Kidney epithelial cell (primary cell): ENCODE data around the gene PRKACG. TPM values are rescaled to one million over a fixed set of nuclear protein-coding genes. Genes with fewer than 3 reads are reported as not detected.

ENCODE experiments used
- DNase-seq: peaks from one replicate; pipeline ENCODE4 v3.0.0-alpha.2; 2010; ENCODE audit warnings: low read depth
- H3K27me3 ChIP-seq: 2 replicates; pipeline ENCODE4 v1.6.0; 2011; ENCODE audit warnings: low read length; ENCODE audit not compliant: control insufficient read depth, insufficient read depth
- H3K36me3 ChIP-seq: 2 replicates; pipeline ENCODE4 v1.5.1; 2011; ENCODE audit warnings: low read length; ENCODE audit not compliant: control insufficient read depth, insufficient read depth
- H3K4me3 ChIP-seq: 2 replicates; pipeline ENCODE4 v1.5.1; 2011; ENCODE audit warnings: low read depth, mild to moderate bottlenecking, control low read depth, low read length
- total RNA-seq: library from RNA; depleted of rRNA; stranded (reverse); fragments of >200 nt; gene quantifications from 2 replicates; pipeline ENCODE4 v1.2.3, GENCODE V29; 2015
- TF ChIP-seq, protein P1 (sequence below): IDR thresholded peaks from 2 replicates; pipeline ENCODE4 v1.5.1; 2011; ENCODE audit warnings: mild to moderate bottlenecking, moderate library complexity, low read length, control low read depth, inconsistent platforms; ENCODE audit not compliant: insufficient read depth, poor library complexity, severe bottlenecking

The PRKACG gene
- total RNA-seq, 1 donor from 2014 or later, result not detected

DNA sequence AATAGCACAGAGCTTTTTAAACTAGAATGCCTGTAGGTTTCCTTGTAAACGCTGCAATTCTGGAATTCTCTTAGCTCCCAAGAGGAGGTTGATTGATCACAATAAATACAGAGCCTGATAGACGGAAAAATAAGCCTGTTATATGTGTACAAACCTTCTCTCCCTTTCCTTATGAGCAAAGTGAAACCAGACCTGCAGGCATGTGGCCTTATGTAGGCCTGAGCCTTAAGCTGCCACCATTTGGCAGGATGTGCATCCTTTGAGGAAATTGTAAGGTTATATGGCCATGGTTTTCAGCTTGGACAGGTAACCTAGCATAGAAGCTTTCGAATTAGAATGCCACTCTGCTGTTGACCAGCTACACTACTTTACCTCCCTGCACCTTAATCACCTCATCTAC lies 49.1 kb downstream of the PRKACG start:
- no peaks in the 10 kb centered on the region for H3K27me3 ChIP-seq
- TF ChIP-seq, protein P1, sequence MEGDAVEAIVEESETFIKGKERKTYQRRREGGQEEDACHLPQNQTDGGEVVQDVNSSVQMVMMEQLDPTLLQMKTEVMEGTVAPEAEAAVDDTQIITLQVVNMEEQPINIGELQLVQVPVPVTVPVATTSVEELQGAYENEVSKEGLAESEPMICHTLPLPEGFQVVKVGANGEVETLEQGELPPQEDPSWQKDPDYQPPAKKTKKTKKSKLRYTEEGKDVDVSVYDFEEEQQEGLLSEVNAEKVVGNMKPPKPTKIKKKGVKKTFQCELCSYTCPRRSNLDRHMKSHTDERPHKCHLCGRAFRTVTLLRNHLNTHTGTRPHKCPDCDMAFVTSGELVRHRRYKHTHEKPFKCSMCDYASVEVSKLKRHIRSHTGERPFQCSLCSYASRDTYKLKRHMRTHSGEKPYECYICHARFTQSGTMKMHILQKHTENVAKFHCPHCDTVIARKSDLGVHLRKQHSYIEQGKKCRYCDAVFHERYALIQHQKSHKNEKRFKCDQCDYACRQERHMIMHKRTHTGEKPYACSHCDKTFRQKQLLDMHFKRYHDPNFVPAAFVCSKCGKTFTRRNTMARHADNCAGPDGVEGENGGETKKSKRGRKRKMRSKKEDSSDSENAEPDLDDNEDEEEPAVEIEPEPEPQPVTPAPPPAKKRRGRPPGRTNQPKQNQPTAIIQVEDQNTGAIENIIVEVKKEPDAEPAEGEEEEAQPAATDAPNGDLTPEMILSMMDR, result no peak
- H3K4me3 ChIP-seq, result no peak overlapping the region
- no peaks in the 10 kb centered on the region for H3K36me3 ChIP-seq
- no peak for DNase-seq

- no peak for DNase-seq
- H3K4me3 ChIP-seq, result no peak overlapping the region
- H3K27me3 ChIP-seq, result no peaks in the 10 kb centered on the region
- TF ChIP-seq, protein P1, result no peak
- no peaks in the 10 kb centered on the region for H3K36me3 ChIP-seq
Measured at GRCh38 chr9:68964102-68964541, 49.8 kb downstream of the PRKACG start.

DNA sequence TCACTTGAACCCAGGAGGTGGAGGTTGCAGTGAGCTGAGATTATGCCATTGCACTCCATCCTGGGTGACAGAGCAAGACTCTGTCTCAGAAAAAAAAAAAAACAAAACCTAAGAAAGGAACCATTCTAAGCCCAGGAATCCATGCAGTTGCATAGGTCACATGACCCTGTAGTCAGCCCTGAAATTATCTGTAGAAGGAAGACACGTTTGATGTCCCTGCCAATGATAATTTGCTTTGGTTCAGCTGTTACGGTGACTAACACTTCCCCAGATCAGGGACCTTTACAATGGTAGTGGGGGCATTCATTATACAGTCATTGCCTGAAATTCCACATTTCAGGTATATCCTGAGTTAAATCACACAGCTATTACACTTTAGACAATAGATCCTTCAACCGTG lies 50.5 kb downstream of the PRKACG start:
- H3K4me3 ChIP-seq, result no peak overlapping the region
- no peaks in the 10 kb centered on the region for H3K36me3 ChIP-seq
- no peaks in the 10 kb centered on the region for H3K27me3 ChIP-seq
- TF ChIP-seq, protein P1, result no peak
- DNase-seq, result no peak

Other genes with a start within 250 kb of the PRKACG start
- 9.8 and 11.4 TPM in 2 replicates for gene FXN, start 21.6 kb upstream of the PRKACG start, total RNA-seq
- 341 and 345 TPM in 2 replicates for gene TJP2, start 160.2 kb upstream of the PRKACG start, total RNA-seq